WI38 (cell line): ENCODE data around the gene ABHD17B.

ENCODE experiments used
- H3K4me3 ChIP-seq: 2 replicates; pipeline ENCODE4 v1.5.1; 2011; ENCODE audit warnings: low read depth, mild to moderate bottlenecking, control low read depth, low read length
- CTCF ChIP-seq: IDR thresholded peaks from 2 replicates; pipeline ENCODE4 v1.5.1; 2012; ENCODE audit warnings: low read depth, mild to moderate bottlenecking, control low read depth, low read length

Gene ABHD17B

GRCh38 chr9:71857159-71857558 is 53.8 kb downstream of the ABHD17B start:
- TF ChIP-seq CTCF, result no peak
- H3K4me3 ChIP-seq, result no peak overlapping the region

GRCh38 chr9:71854811-71855210 is 56.2 kb downstream of the ABHD17B start:
- TF ChIP-seq CTCF, result no peak
- no peak overlapping the region for H3K4me3 ChIP-seq

- no peak for TF ChIP-seq CTCF
Observed at GRCh38 chr9:71853084-71853483, 57.9 kb downstream of the ABHD17B start.

GRCh38 chr9:71850996-71851395 is 60.0 kb downstream of the ABHD17B start:
- TF ChIP-seq CTCF, result no peak
- H3K4me3 ChIP-seq, result no peak overlapping the region

More at GRCh38 chr9:71853084-71853483, 57.9 kb downstream of the ABHD17B start:
- H3K4me3 ChIP-seq, result no peak overlapping the region

GRCh38 chr9:71847892-71848291 is 63.1 kb downstream of the ABHD17B start:
- no peak for TF ChIP-seq CTCF
- no peak overlapping the region for H3K4me3 ChIP-seq

- H3K4me3 ChIP-seq, result no peak overlapping the region
- TF ChIP-seq CTCF, result no peak
Observed at GRCh38 chr9:71844808-71845207, 66.2 kb downstream of the ABHD17B start.

GRCh38 chr9:71839668-71840067 is 71.3 kb downstream of the ABHD17B start:
- H3K4me3 ChIP-seq, result no peak overlapping the region
- no peak for TF ChIP-seq CTCF
